ENCODE results near the gene ATF7IP2.

ATF7IP2 gene

DNA sequence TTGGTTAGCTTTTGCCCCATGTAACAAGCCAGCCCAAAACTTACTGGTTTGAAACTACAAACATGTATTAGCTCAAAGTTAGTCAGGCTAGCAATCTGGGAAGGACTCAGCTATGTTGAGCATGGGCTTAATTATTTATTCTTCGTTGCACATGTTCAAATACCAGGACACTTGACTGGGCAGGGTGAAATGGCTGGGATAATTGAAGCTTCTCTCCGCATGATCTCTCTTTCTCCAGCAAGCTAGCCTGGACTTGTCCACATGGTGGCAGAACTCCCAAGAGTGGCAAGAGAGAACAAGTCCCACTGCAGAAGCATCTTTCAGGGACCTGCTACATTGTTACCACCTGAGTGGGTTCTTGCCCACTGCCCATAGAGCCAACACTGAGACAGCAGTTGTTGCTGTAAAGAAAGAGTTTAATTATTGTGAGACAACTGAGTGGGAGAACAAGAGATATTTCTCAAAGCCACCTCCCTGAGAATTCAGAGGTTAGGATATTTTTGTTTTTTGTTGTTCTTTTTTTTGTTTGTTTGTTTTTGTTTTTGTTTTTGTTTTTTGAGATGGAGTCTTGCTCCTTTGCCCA, 16.8 kb upstream of the ATF7IP2 start:
- DNase-seq (ENCODE audit: low read depth), result no peak
- TF ChIP-seq, protein P1, sequence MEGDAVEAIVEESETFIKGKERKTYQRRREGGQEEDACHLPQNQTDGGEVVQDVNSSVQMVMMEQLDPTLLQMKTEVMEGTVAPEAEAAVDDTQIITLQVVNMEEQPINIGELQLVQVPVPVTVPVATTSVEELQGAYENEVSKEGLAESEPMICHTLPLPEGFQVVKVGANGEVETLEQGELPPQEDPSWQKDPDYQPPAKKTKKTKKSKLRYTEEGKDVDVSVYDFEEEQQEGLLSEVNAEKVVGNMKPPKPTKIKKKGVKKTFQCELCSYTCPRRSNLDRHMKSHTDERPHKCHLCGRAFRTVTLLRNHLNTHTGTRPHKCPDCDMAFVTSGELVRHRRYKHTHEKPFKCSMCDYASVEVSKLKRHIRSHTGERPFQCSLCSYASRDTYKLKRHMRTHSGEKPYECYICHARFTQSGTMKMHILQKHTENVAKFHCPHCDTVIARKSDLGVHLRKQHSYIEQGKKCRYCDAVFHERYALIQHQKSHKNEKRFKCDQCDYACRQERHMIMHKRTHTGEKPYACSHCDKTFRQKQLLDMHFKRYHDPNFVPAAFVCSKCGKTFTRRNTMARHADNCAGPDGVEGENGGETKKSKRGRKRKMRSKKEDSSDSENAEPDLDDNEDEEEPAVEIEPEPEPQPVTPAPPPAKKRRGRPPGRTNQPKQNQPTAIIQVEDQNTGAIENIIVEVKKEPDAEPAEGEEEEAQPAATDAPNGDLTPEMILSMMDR (conservative IDR thresholded peaks at IDR 0.05; ENCODE audit: low read length), result no peak
- no peak overlapping the region for H3K4me3 ChIP-seq (ENCODE audit: low read length)

DNA sequence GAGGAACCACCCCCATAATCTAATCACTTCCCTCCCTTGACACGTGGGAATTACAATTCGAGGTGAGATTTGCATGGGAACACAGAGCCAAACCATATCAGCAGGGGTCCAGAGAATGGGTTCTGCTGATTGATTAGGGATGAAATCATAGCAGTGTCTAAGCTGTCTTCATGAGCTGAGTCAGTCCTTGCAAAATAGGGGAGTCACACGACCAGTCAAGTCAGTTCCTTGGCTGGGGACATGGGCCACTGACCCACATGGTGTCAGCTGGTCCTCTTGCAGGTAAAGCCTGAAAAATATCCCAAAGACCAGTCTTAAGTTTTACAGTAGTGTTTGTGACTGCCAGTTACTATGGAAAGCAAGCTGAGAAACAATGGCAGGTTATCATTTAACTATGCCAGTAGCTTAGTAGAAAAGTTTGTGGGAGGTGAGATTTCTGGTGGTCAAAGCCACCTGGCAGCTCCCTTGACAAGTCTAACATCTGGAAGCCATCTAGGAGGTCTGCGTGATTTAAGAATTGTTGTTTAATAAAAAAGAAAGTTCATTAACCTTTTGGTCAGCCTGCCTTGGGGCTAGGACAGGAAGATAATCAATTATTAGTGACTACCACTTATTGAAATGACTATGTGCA, 15.7 kb upstream of the ATF7IP2 start:
- H3K4me3 ChIP-seq (ENCODE audit: low read length), result no peak overlapping the region
- TF ChIP-seq, protein P1 (conservative IDR thresholded peaks at IDR 0.05; ENCODE audit: low read length), result no peak
- DNase-seq (ENCODE audit: low read depth), result no peak

DNA sequence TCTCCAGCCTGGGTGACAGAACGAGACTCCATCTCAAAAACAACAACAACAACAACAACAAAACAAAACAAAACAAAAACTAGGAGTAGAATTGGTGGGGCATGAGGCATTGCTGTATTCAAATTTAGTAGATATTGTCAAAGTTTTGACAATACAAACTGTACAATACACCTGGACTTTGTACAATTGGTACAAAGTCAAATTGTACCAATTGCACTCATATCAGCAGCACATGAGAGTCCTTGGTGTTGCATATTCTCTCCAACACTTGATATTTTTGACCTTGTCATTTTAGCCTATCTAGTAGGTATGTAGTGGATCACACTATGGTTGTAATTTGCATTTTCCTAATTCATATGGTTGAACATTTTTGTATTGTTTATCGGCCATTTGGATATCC, 14.3 kb upstream of the ATF7IP2 start:
- H3K4me3 ChIP-seq (ENCODE audit: low read length), result no peak overlapping the region
- TF ChIP-seq, protein P1 (conservative IDR thresholded peaks at IDR 0.05; ENCODE audit: low read length), result no peak
- no peak for DNase-seq (ENCODE audit: low read depth)

DNA sequence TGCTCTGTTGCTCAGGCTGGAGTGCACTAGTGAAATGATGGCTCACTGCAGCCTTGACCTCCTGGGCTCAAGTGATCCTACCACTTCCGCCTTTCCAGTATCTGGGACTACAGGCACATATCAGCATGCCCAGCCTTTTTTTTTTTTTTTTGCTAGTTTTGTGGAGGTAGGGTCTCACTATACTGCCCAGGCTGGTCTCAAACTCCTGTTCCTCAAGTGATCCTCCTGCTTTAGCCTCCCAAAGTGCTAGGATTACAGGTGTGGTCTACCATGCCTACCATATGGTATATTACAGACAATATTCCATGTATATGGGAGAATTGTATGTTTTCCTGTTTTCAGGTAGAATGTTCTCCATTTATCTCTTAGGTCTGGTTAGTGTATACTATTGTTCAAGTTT, 12.3 kb upstream of the ATF7IP2 start:
- TF ChIP-seq, protein P1 (conservative IDR thresholded peaks at IDR 0.05; ENCODE audit: low read length), result no peak
- no peak overlapping the region for H3K4me3 ChIP-seq (ENCODE audit: low read length)
- no peak for DNase-seq (ENCODE audit: low read depth)

DNA sequence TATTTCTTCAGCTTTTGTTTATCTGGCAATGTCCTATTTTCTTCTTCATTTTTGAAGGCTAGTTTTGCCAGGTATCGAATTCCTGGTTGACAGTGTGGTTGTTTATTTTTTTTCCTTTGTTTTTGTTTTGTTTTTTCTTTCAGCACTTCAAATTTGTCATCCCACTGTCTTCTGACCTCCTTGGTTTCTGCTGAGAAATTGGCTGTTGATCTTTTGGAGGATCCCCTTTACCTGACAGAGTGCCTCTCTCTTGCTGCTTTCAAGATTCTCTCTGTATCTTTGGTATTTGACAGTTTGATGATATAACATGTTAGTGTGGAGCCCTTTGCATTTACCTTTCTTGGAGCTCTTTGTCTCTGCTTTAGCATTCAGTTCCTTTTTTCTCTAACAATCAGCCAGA, 9.6 kb upstream of the ATF7IP2 start:
- H3K4me3 ChIP-seq (ENCODE audit: low read length), result no peak overlapping the region
- TF ChIP-seq, protein P1 (conservative IDR thresholded peaks at IDR 0.05; ENCODE audit: low read length), result no peak
- no peak for DNase-seq (ENCODE audit: low read depth)

DNA sequence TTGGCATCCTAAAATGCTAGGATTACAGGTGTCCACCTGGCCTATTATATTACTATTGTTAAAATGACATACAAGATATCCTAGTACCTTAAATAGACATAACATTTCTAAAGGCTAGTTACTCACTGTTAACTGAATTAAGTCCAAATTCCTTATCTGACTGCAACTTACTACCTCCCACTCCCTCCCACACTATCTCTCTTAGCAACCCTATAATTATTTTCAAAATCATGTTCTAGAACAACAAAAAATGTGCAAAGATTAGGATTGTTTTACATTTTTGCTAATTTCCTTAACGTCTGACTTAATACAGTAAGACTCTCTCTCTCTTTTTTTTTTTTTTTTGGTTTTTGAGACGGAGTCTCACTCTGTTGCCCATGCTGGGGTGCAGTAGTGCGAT, 2.2 kb upstream of the ATF7IP2 start:
- no peak for DNase-seq (ENCODE audit: low read depth)
- TF ChIP-seq, protein P1 (conservative IDR thresholded peaks at IDR 0.05; ENCODE audit: low read length), result no peak
- no peak overlapping the region for H3K4me3 ChIP-seq (ENCODE audit: low read length)

DNA sequence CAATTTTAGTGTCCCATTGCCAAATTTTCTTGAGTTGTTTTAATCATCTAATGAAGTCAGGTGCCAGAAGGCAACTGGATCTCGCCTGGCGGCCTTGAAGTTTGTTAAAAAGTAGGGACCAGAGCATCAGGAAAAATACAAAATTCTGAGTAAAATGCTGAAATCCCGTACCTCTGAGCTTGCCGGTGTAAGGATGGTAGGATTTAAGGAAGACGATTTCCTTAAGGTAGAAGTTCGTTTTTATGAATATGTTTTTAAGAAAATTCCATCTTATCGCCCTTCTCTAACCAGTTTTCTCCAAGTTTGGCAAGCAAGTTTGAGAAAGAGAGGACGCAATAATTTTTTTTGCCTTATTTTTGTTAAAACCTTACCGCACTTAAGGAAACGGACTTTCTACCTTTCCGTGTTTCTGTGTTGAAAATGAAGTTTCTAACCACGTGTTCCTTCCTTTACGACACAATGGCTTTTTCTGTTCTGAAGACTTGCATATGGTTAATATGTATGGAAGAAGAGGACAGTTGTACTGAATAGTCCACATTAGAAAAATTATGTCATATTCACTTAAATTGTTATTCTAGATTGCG, 748 bp downstream of the ATF7IP2 start:
- TF ChIP-seq, protein P1 (conservative IDR thresholded peaks at IDR 0.05; ENCODE audit: low read length), result no peak
- H3K4me3 ChIP-seq (ENCODE audit: low read length), result peak overlapping the region; percentile 58
- DNase-seq (ENCODE audit: low read depth), result no peak

Data from AG10803 (cell line).